ENCODE measurements around the gene TMEM106B. TPM values are rescaled to one million over a fixed set of nuclear protein-coding genes. Genes with fewer than 3 reads are reported as not detected.

TMEM106B gene
- total RNA-seq, 1 donor from 2014 or later = 84.7 TPM

DNA sequence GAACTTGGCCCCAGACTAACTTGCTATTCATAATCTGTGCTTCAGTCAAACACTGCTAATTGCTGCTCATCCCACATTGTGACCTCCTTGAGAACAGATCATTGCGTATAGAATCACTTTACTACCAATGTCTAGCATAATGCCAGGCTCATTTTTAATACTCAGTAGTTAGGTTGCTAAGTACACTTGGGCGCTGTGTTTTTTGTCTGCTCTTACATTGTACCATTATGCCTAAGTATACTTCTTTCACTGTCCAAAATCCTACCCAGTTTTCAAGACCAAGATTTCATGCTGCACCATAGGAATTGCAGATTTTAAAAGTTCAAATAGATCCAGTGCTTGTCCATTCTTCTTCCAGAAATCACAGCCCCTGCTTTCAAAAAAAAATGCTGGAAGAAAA lies 32.8 kb upstream of the TMEM106B start:
- TF ChIP-seq, protein P1, sequence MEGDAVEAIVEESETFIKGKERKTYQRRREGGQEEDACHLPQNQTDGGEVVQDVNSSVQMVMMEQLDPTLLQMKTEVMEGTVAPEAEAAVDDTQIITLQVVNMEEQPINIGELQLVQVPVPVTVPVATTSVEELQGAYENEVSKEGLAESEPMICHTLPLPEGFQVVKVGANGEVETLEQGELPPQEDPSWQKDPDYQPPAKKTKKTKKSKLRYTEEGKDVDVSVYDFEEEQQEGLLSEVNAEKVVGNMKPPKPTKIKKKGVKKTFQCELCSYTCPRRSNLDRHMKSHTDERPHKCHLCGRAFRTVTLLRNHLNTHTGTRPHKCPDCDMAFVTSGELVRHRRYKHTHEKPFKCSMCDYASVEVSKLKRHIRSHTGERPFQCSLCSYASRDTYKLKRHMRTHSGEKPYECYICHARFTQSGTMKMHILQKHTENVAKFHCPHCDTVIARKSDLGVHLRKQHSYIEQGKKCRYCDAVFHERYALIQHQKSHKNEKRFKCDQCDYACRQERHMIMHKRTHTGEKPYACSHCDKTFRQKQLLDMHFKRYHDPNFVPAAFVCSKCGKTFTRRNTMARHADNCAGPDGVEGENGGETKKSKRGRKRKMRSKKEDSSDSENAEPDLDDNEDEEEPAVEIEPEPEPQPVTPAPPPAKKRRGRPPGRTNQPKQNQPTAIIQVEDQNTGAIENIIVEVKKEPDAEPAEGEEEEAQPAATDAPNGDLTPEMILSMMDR (IDR thresholded peaks at IDR 0.05; ENCODE audit: unreplicated experiment) = no peak
- no peaks in the 10 kb centered on the region for H3K36me3 Mint-ChIP-seq
- no peak for DNase-seq (ENCODE audit: low spot score in 2 of 2, unreplicated experiment in 2 of 2)
- no peaks in the 10 kb centered on the region for H3K27me3 Mint-ChIP-seq (ENCODE audit: low read depth)
- peaks cover 1% of the 10 kb centered on the region for H3K4me1 Mint-ChIP-seq
- H3K4me3 Mint-ChIP-seq = no peak overlapping the region
- H3K9me3 Mint-ChIP-seq = no peaks in the 10 kb centered on the region
- H3K27ac Mint-ChIP-seq = no peak overlapping the region

DNA sequence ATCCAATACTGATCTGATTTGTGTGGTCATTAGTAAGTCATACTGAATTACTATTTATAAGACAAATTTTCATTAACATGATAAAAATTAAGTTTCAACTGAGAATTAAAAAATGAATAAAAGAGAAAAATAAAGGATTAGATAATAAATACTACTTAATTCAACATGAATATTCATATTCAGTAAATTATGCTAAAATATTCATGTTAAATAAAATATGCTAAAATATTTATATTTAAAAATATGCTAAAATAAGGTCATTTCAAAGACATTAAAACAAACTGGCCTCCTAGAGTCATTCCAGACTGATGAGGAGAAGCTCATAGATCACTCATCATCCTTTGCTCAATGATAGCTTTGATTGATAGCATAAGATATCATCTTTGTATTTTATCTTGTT lies 16.7 kb upstream of the TMEM106B start:
- Mint-ChIP-seq H3K27me3 (ENCODE audit: low read depth) (no peaks in the 10 kb centered on the region), H3K4me3 (no peak overlapping the region), H3K27ac (no peak overlapping the region), H3K4me1 (peaks cover 3% of the 10 kb centered on the region), H3K9me3 (peaks cover 10% of the 10 kb centered on the region), H3K36me3 (no peaks in the 10 kb centered on the region)
- TF ChIP-seq, protein P1 (IDR thresholded peaks at IDR 0.05; ENCODE audit: unreplicated experiment) = no peak
- no peak for DNase-seq (ENCODE audit: low spot score in 2 of 2, unreplicated experiment in 2 of 2)

DNA sequence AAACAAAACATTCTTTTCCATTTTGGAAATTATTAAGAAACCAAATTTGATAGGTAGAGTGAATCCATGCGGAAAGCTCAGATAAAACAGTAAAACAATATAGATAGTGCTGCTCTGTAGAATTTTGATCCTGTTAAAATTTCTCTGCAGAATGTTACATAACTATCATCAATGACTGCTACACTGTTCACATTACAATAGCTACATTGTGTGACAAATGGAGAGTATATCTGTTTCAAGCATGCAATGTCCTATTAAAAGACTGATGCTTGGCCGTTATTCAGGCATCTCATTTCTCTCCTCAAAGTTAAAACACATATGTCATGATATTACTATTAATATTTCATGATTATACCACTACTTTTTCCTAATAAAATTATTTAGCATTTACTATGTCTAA lies 14.7 kb upstream of the TMEM106B start:
- H3K27ac Mint-ChIP-seq = no peak overlapping the region
- H3K4me3 Mint-ChIP-seq = no peak overlapping the region
- H3K27me3 Mint-ChIP-seq (ENCODE audit: low read depth) = no peaks in the 10 kb centered on the region
- no peak for DNase-seq (ENCODE audit: low spot score in 2 of 2, unreplicated experiment in 2 of 2)
- no peaks in the 10 kb centered on the region for H3K36me3 Mint-ChIP-seq
- no peaks in the 10 kb centered on the region for H3K9me3 Mint-ChIP-seq
- H3K4me1 Mint-ChIP-seq = peaks cover 4% of the 10 kb centered on the region
- TF ChIP-seq, protein P1 (IDR thresholded peaks at IDR 0.05; ENCODE audit: unreplicated experiment) = no peak

DNA sequence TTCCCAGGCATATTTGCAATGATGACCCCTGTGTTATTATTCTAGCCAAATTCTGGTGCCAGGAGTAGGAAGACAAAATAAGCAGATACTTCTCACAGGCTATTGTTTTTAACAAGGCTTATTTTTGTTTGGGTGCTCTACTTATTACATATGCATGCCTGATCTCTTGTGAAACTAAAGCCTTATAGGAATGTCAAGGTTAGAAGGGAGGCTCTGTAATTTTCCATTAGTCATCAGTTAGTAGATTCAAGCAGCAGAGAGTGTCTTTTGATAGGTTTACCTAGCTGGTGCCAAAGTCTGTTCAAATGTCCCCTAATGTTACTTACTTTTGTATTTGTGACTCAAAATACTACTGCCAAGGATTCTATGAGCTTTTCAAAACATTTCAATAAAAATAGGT lies 11.7 kb upstream of the TMEM106B start:
- DNase-seq (ENCODE audit: low spot score in 2 of 2, unreplicated experiment in 2 of 2) = no peak
- Mint-ChIP-seq H3K36me3 (no peaks in the 10 kb centered on the region), H3K4me3 (no peak overlapping the region), H3K4me1 (peaks cover 4% of the 10 kb centered on the region), H3K9me3 (no peaks in the 10 kb centered on the region), H3K27me3 (ENCODE audit: low read depth) (no peaks in the 10 kb centered on the region), H3K27ac (no peak overlapping the region)
- TF ChIP-seq, protein P1 (IDR thresholded peaks at IDR 0.05; ENCODE audit: unreplicated experiment) = no peak

- TF ChIP-seq, protein P1 (IDR thresholded peaks at IDR 0.05; ENCODE audit: unreplicated experiment) = no peak
- H3K27ac Mint-ChIP-seq = no peak overlapping the region
- no peak for DNase-seq (ENCODE audit: low spot score in 2 of 2, unreplicated experiment in 2 of 2)
- no peaks in the 10 kb centered on the region for H3K27me3 Mint-ChIP-seq (ENCODE audit: low read depth)
- no peak overlapping the region for H3K4me3 Mint-ChIP-seq
- H3K36me3 Mint-ChIP-seq = no peaks in the 10 kb centered on the region
- no peaks in the 10 kb centered on the region for H3K9me3 Mint-ChIP-seq
- peaks cover 15% of the 10 kb centered on the region for H3K4me1 Mint-ChIP-seq
Measured at GRCh38 chr7:12207046-12207445, 4.0 kb upstream of the TMEM106B start.

DNA sequence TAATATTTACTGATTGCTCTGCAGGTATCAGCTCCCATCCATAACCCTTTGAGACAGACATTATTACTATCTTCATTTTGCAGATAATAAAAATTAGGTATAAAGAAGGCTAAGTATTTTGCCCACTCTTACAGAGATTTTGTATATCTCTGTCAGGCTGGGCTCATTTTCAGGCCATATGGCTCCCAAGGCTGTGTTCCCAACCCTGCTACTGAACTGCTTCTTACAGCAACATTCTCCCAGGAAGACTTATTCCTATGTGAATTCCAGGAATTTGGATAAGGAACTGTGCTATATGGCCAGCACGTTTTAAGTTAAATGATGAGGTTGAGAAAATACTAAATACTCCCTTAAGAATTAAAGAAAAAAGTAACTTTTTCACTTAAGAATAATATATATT lies 1.9 kb upstream of the TMEM106B start:
- Mint-ChIP-seq H3K36me3 (no peaks in the 10 kb centered on the region), H3K27ac (no peak overlapping the region), H3K4me3 (no peak overlapping the region), H3K4me1 (peaks cover 33% of the 10 kb centered on the region), H3K27me3 (ENCODE audit: low read depth) (no peaks in the 10 kb centered on the region), H3K9me3 (no peaks in the 10 kb centered on the region)
- no peak for DNase-seq (ENCODE audit: low spot score in 2 of 2, unreplicated experiment in 2 of 2)
- TF ChIP-seq, protein P1 (IDR thresholded peaks at IDR 0.05; ENCODE audit: unreplicated experiment) = no peak

All from mesothelial cell of epicardium (in vitro differentiated cells).